PC-9 (cell line): Measurements from ENCODE around the gene FILIP1L. TPM values are rescaled to one million over a fixed set of nuclear protein-coding genes. Genes with fewer than 3 reads are reported as not detected.

Experiments
- BruUV-seq: library from RNA; stranded (reverse); fragments of 400-500 nt; replicated peaks from 2 replicates; lab custom pipeline; 2021; lab: Mats Ljungman, UMichigan
- CTCF ChIA-PET: fragments of 300-600 bp; sonication (Branson Sonifier 250); formaldehyde crosslinking; loops from one replicate; lab custom pipeline; 2022; ENCODE audit warnings: antibody characterized with exemption; lab: Charles Lee
- POLR2A ChIA-PET: fragments of 300-600 bp; sonication (Branson Sonifier 250); formaldehyde crosslinking; loops from one replicate; lab custom pipeline; 2022; ENCODE audit warnings: antibody characterized with exemption; ENCODE audit not compliant: unreplicated experiment; lab: Charles Lee
- DNase-seq, 2 experiments: peaks; one replicate each; pipeline versions ENCODE4 v3.0.0 to v3.0.0-alpha.2; 2015 to 2022; ENCODE audit warnings: mixed read lengths in 1 of 2
- H2AFZ ChIP-seq: fragments of 200-600 bp; sonication (generic); 2 replicates; pipeline ENCODE4 v1.8.1; 2017; ENCODE audit warnings: antibody characterized with exemption
- H3F3A ChIP-seq: fragments of 200-600 bp; sonication (generic); 2 replicates; pipeline ENCODE4 v1.8.1; 2017; ENCODE audit warnings: antibody characterized with exemption, mild to moderate bottlenecking, low read depth; ENCODE audit not compliant: insufficient read depth
- H3K27ac ChIP-seq: fragments of 200-600 bp; sonication (generic); 2 replicates; pipeline ENCODE4 v1.6.1; 2016; ENCODE audit warnings: mixed run types
- H3K27me3 ChIP-seq: fragments of 200-600 bp; sonication (generic); 2 replicates; pipeline ENCODE4 v1.6.1; 2016; ENCODE audit warnings: low read depth, mixed run types; ENCODE audit not compliant: insufficient read depth
- H3K36me3 ChIP-seq: fragments of 200-600 bp; sonication (generic); 2 replicates; pipeline ENCODE4 v1.6.1; 2016; ENCODE audit warnings: low read depth, mixed run types
- H3K4me1 ChIP-seq: fragments of 200-600 bp; sonication (generic); replicated peaks from 2 replicates; pipeline ENCODE4 v1.6.1; 2016; ENCODE audit warnings: mixed run types; ENCODE audit not compliant: insufficient read depth
- H3K4me2 ChIP-seq: fragments of 200-600 bp; sonication (generic); 2 replicates; pipeline ENCODE4 v1.6.1; 2017; ENCODE audit warnings: mixed run types
- H3K4me3 ChIP-seq: fragments of 200-600 bp; sonication (generic); 2 replicates; pipeline ENCODE4 v1.6.1; 2016; ENCODE audit warnings: mixed run types
- H3K79me2 ChIP-seq: fragments of 200-600 bp; sonication (generic); 2 replicates; pipeline ENCODE4 v1.6.1; 2017; ENCODE audit warnings: low read depth, mixed run types
- H3K9me2 ChIP-seq: fragments of 200-600 bp; sonication (generic); 2 replicates; pipeline ENCODE4 v1.8.1; 2017; ENCODE audit warnings: mild to moderate bottlenecking; ENCODE audit not compliant: insufficient read depth
- H3K9me3 ChIP-seq: fragments of 200-600 bp; sonication (generic); 2 replicates; pipeline ENCODE4 v1.8.1; 2016; ENCODE audit warnings: low read depth; ENCODE audit not compliant: insufficient read depth
- H4K20me1 ChIP-seq: fragments of 200-600 bp; sonication (generic); 2 replicates; pipeline ENCODE4 v1.8.1; 2017; ENCODE audit not compliant: insufficient read depth
- EZH2 ChIP-seq: fragments of 200-600 bp; sonication (generic); IDR thresholded peaks from 2 replicates; pipeline ENCODE4 v1.8.0; 2017; ENCODE audit warnings: antibody characterized with exemption, low read depth
- intact Hi-C: fragments of 100-400 bp; cut with micrococcal nuclease; formaldehyde crosslinking; loops from one replicate; pipeline ENCODE4 v1.10.0; 2022; ENCODE audit not compliant: unreplicated experiment
- total RNA-seq: library from RNA; stranded (reverse); gene quantifications from 2 replicates; pipeline ENCODE4 v1.2.3, GENCODE V29; 2021
- TF ChIP-seq, protein P1 (sequence below): fragments of 200-600 bp; sonication (generic); conservative IDR thresholded peaks from 2 replicates; pipeline ENCODE4 v1.6.1; 2017; ENCODE audit warnings: mixed run types, antibody characterized with exemption, mild to moderate bottlenecking, moderate library complexity

FILIP1L gene
- total RNA-seq, 1 experiment from 2014 or later: 16.8 TPM

DNA sequence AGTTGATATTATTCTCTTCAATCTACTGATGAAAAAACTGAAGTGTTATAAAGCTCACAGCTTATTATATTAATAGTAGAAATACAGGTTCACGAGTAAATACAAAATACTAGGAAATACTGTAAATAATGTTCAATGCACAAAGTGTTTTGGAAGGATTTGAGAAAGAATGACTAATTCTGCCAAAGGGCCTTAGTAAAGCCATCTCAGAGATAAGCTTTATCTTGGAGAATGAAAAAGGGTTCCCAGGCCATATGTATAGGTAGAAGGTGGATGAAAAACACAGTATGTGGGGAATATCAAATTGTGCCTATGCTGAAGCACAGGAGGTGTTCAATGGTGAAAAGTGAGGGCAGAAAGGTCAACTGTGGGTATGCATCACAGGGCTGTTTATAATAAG is 173.1 kb downstream of the FILIP1L start:
- Histone ChIP-seq H2AFZ (no peak overlapping the region), H3F3A (no peaks in the 10 kb centered on the region), H3K9me3 (no peaks in the 10 kb centered on the region), H4K20me1 (no peaks in the 10 kb centered on the region), H3K4me2 (0 out of 2 replicates have a peak overlapping the region, but pooled peaks have one; percentile 5), H3K4me1 (peaks cover 27% of the 10 kb centered on the region), H3K27ac (peak overlapping the region; percentile 5; the same call in 1 of the 2 replicates), H3K79me2 (no peaks in the 10 kb centered on the region), H3K9me2 (no peaks in the 10 kb centered on the region), H3K4me3 (no peak overlapping the region), H3K27me3 (no peaks in the 10 kb centered on the region), H3K36me3 (no peaks in the 10 kb centered on the region; the same call in 1 of the 2 replicates)
- POLR2A ChIA-PET: no interaction called here
- DNase-seq: peak in 1 of 2 experiments; percentile 68
- CTCF ChIA-PET: no interaction called here
- intact Hi-C loops: no loop called here
- TF ChIP-seq, protein P1, sequence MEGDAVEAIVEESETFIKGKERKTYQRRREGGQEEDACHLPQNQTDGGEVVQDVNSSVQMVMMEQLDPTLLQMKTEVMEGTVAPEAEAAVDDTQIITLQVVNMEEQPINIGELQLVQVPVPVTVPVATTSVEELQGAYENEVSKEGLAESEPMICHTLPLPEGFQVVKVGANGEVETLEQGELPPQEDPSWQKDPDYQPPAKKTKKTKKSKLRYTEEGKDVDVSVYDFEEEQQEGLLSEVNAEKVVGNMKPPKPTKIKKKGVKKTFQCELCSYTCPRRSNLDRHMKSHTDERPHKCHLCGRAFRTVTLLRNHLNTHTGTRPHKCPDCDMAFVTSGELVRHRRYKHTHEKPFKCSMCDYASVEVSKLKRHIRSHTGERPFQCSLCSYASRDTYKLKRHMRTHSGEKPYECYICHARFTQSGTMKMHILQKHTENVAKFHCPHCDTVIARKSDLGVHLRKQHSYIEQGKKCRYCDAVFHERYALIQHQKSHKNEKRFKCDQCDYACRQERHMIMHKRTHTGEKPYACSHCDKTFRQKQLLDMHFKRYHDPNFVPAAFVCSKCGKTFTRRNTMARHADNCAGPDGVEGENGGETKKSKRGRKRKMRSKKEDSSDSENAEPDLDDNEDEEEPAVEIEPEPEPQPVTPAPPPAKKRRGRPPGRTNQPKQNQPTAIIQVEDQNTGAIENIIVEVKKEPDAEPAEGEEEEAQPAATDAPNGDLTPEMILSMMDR: no peak
- no peak for TF ChIP-seq EZH2
- no TSS peak for BruUV-seq

DNA sequence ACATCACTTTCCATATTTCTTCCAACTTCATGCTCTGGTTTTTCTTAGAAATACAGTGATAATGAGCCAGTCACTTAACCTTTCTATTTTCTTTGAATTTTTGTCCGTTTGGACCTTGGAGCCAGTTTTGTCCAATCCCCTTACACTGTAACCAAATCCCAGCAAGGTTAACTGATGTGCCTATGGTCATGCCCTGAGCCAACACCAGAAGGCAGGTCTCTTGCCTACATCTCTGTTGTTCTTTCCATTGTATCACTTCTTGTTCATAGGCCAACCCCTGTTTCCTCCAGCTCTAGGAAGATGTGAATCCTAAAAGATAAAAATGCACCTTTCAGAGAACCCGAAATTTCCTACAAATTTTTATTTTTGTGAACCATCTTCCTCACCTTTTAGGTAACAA is 174.0 kb downstream of the FILIP1L start:
- CTCF ChIA-PET: no interaction called here
- TF ChIP-seq, protein P1: no peak
- TF ChIP-seq EZH2: no peak
- DNase-seq: no peak
- Histone ChIP-seq H3K27me3 (no peaks in the 10 kb centered on the region), H3K4me3 (no peak overlapping the region), H3K4me2 (0 out of 2 replicates have a peak overlapping the region, but pooled peaks have one; percentile 5), H3F3A (no peaks in the 10 kb centered on the region), H3K9me3 (no peaks in the 10 kb centered on the region), H3K27ac (0 out of 2 replicates have a peak overlapping the region, but pooled peaks have one; percentile 5), H3K79me2 (no peaks in the 10 kb centered on the region), H3K36me3 (no peaks in the 10 kb centered on the region; the same call in 1 of the 2 replicates), H4K20me1 (no peaks in the 10 kb centered on the region), H3K9me2 (no peaks in the 10 kb centered on the region), H3K4me1 (peaks cover 27% of the 10 kb centered on the region), H2AFZ (no peak overlapping the region)
- POLR2A ChIA-PET: interaction anchor here (0.6 kb wide), 1 partner anchor 64 kb away, joined by 3 read pairs; no protein-coding TSS in a partner anchor
- intact Hi-C loops: no loop called here
- no TSS peak for BruUV-seq

DNA sequence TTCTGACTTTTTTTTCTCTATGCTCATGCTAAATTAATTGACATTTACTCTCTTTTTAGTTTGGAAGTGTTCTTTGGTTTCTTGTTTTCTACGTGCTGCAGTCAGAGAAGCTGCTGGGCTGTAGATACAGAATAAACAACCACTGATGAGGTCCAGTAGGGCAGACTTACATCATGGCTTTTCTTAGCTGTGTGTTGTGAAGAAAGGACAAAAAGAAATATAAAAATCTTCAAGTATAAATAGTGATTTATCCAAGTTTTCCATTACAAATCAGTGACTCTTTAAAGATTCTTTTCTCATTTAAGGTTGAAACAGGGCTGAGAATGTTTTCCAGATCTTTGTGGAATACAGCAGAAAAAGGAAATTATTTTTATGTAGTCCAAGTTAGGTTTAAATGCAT is 174.4 kb downstream of the FILIP1L start:
- CTCF ChIA-PET: interaction anchor here (0.7 kb wide), 1 partner anchor 402 kb away, joined by 3 read pairs; no protein-coding TSS in a partner anchor
- Histone ChIP-seq H3K27me3 (no peaks in the 10 kb centered on the region), H3K4me2 (no peak overlapping the region), H3K9me3 (no peaks in the 10 kb centered on the region), H3K4me3 (no peak overlapping the region), H3K27ac (no peak overlapping the region), H3K9me2 (no peaks in the 10 kb centered on the region), H3F3A (no peaks in the 10 kb centered on the region), H3K36me3 (no peaks in the 10 kb centered on the region; the same call in 1 of the 2 replicates), H4K20me1 (no peaks in the 10 kb centered on the region), H3K4me1 (peaks cover 27% of the 10 kb centered on the region), H3K79me2 (no peaks in the 10 kb centered on the region), H2AFZ (no peak overlapping the region)
- no peak for DNase-seq
- no TSS peak for BruUV-seq
- intact Hi-C loops: no loop called here
- TF ChIP-seq EZH2: no peak
- TF ChIP-seq, protein P1: no peak
- POLR2A ChIA-PET: interaction anchor here (0.6 kb wide), 1 partner anchor 64 kb away, joined by 3 read pairs; no protein-coding TSS in a partner anchor
